Adrenal gland (tissue), 12 donors: ENCODE results near the gene HAPLN3. TPM values are rescaled to one million over a fixed set of nuclear protein-coding genes. Genes with fewer than 3 reads are reported as not detected.

Experiments
- DNase-seq, 7 donors: peaks; one replicate each; pipeline ENCODE4 v3.0.0-alpha.2; 2019 to 2020
- H3K27ac ChIP-seq, 5 donors: fragments of 200-600 bp; sonication (generic) in 4 of 5; 1 replicate in 3 of 5; 2 replicates in 2 of 5; pipeline versions ENCODE4 v1.5.1 to v1.8.0; 2016 to 2020; ENCODE audit warnings: mild to moderate bottlenecking in 1 of 5
- H3K27me3 ChIP-seq: fragments of 200-600 bp; 2 replicates; pipeline ENCODE4 v1.8.0; 2021
- H3K36me3 ChIP-seq, 2 donors: fragments of 200-600 bp; replicated peaks in 1 of 2; 1 replicate in 1 of 2; 2 replicates in 1 of 2; pipeline versions ENCODE4 v1.5.1 to v1.8.0; 2018 to 2022
- H3K4me1 ChIP-seq, 2 donors: fragments of 200-600 bp; replicated peaks in 1 of 2; 1 replicate in 1 of 2; 2 replicates in 1 of 2; pipeline versions ENCODE4 v1.5.1 to v1.8.0; 2018 to 2021
- H3K4me3 ChIP-seq, 4 donors: fragments of 200-600 bp; sonication (generic) in 3 of 4; one replicate each; pipeline ENCODE4 v1.5.1; 2016 to 2018
- H3K9me3 ChIP-seq, 3 donors: fragments of 200-600 bp; sonication (generic) in 1 of 3; replicated peaks in 1 of 3; 1 replicate in 2 of 3; 2 replicates in 1 of 3; pipeline versions ENCODE4 v1.5.1 to v1.8.0; 2016 to 2021
- POLR2A ChIP-seq, 2 donors: fragments of 450-650 bp; IDR thresholded peaks; one replicate each; pipeline ENCODE4 v1.6.1; 2017; ENCODE audit warnings: antibody characterized with exemption in 2 of 2, mild to moderate bottlenecking in 2 of 2, moderate library complexity in 1 of 2
- WGBS, 4 donors: extraction: QIAGEN DNeasy Blood & Tissue Kit in 2 of 4; methylation state at CpG; one replicate each; pipeline versions ENCODE4 v1.1.5 to v1.1.7; 2013 to 2017; 5-methylcytosine and 5-hydroxymethylcytosine counted together
- intact Hi-C, 2 donors: fragments of 100-400 bp; cut with DNase I; formaldehyde crosslinking; loops; one replicate each; pipeline versions ENCODE4 v1.14.1 to v1.15.0; 2022 to 2023
- polyA plus RNA-seq, 3 donors: library from polyadenylated mRNA; stranded (reverse); fragments of 200-250 nt in 2 of 3; fragments of 350-450 nt in 1 of 3; fragmentation: Illumina TruSeq in 1 of 3; extraction: RNeasy Lipid Tissue Mini Kit (QIAGEN cat#74804) in 1 of 3; gene quantifications; one replicate each; pipeline ENCODE4 v1.2.3, GENCODE V29; 2013 to 2014
- total RNA-seq, 9 donors: library from RNA; depleted of rRNA in 4 of 9; stranded (reverse); fragments of >200 nt in 4 of 9; fragments of 120-200 nt in 1 of 9; fragmentation: NEBNext Ultra II Directional in 1 of 9; extraction: Animal tissue kit (Norgen Biotek cat#: 25700) in 1 of 9; gene quantifications; one replicate each; pipeline versions ENCODE4 v1.1.0 to v1.2.4, GENCODE V29; 2013 to 2023
- TF ChIP-seq, protein P1 (sequence below), 6 experiments: fragments of 450-650 bp in 4 of 6; fragments of 200-600 bp in 2 of 6; sonication (generic) in 1 of 6; IDR thresholded peaks; 1 replicate in 5 of 6; 2 replicates in 1 of 6; pipeline versions ENCODE4 v1.5.1 to v1.8.0; 2016 to 2021; ENCODE audit warnings: antibody characterized with exemption in 6 of 6, mild to moderate bottlenecking in 2 of 6, moderate library complexity in 1 of 6
- donor health status: healthy with polysubstance abuse.
- donor health status: Bipolar disorder and iron deficiency.
- donor health status: DM: yes; HTN: yes; CAD: no.
- donor health status: DM: no; HTN: no; CAD: no.
- donor health status: DM: no; HTN: no; CAD: no.
- donor health status: DM: yes; HTN: yes; CAD: no.

Gene HAPLN3
- total and polyA plus RNA-seq, 12 donors, result 0.55 to 7.6 (median 3.7) TPM

DNA sequence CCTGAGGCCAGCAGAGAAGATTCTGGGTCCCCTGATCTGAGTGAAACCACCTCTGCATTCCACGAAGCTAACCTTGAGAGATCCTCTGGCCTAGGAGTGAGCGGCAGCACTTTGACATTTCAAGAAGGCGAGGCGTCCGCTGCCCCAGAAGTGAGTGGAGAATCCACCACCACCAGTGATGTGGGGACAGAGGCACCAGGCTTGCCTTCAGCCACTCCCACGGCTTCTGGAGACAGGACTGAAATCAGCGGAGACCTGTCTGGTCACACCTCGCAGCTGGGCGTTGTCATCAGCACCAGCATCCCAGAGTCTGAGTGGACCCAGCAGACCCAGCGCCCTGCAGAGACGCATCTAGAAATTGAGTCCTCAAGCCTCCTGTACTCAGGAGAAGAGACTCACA is 36.4 kb downstream of the HAPLN3 start:
- no peaks in the 10 kb centered on the region for H3K9me3 ChIP-seq
- H3K4me1 ChIP-seq, result no peaks in the 10 kb centered on the region
- intact Hi-C loops, result no loop called here
- no peaks in the 10 kb centered on the region for H3K36me3 ChIP-seq
- no peaks in the 10 kb centered on the region for H3K27me3 ChIP-seq
- DNase-seq, result no peak
- WGBS, 4 donors, result 85 to 90% (median 88%) methylated on average over 11 of the region's 11 CpGs
- no peak overlapping the region for H3K27ac ChIP-seq
- no peak overlapping the region for H3K4me3 ChIP-seq
- no peak for TF ChIP-seq POLR2A (IDR thresholded peaks at IDR 0.05)

DNA sequence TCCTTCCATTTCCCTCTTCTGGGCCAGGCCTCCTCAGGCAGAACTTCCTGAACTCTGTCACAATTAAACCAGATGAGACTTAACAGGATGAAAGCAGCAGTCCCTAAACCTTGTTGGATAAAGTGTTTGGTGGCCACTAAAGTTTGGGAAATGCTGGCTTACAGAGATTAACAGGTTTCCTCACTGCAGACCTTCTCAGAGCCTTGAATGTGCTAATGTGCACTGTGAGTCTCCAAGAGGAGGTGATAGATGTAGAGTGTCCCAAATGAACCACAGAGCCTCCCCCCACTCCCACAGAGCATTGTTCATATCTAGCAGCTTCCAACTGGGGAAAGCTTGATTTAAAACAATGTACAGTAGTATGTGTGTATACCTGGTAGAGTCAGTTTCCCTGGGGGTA is 42.9 kb downstream of the HAPLN3 start:
- Histone ChIP-seq H3K4me1 (no peaks in the 10 kb centered on the region), H3K27me3 (peaks cover 11% of the 10 kb centered on the region), H3K4me3 (no peak overlapping the region), H3K36me3 (no peaks in the 10 kb centered on the region), H3K9me3 (no peaks in the 10 kb centered on the region), H3K27ac (no peak overlapping the region)
- intact Hi-C loops, result no loop called here
- no peak for TF ChIP-seq POLR2A (IDR thresholded peaks at IDR 0.05)
- TF ChIP-seq, protein P1, sequence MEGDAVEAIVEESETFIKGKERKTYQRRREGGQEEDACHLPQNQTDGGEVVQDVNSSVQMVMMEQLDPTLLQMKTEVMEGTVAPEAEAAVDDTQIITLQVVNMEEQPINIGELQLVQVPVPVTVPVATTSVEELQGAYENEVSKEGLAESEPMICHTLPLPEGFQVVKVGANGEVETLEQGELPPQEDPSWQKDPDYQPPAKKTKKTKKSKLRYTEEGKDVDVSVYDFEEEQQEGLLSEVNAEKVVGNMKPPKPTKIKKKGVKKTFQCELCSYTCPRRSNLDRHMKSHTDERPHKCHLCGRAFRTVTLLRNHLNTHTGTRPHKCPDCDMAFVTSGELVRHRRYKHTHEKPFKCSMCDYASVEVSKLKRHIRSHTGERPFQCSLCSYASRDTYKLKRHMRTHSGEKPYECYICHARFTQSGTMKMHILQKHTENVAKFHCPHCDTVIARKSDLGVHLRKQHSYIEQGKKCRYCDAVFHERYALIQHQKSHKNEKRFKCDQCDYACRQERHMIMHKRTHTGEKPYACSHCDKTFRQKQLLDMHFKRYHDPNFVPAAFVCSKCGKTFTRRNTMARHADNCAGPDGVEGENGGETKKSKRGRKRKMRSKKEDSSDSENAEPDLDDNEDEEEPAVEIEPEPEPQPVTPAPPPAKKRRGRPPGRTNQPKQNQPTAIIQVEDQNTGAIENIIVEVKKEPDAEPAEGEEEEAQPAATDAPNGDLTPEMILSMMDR (IDR thresholded peaks at IDR 0.05), result no peak
- DNase-seq, result no peak

DNA sequence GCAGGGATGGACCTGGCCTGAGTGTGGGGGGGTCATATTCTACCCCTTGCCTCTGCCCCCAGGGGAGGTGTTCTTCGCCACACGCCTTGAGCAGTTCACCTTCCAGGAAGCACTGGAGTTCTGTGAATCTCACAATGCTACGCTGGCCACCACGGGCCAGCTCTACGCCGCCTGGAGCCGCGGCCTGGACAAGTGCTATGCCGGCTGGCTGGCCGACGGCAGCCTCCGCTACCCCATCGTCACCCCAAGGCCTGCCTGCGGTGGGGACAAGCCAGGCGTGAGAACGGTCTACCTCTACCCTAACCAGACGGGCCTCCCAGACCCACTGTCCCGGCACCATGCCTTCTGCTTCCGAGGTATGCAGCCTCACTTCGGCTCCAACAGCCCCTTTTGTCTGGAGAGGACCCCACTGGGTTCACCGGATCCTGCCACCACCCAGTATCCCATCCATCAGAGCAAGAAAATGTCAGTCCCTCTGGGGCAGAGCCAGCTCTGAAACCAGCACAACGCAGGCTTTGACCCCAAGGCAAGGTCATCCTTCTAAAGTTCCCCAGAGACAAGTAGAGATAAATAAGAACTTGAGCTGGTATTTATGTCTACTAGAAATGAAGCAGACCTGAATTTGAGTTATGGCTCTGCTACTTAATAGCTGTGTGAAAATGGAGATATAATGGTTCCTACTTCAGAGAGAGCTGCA is 45.8 kb downstream of the HAPLN3 start:
- TF ChIP-seq, protein P1 (IDR thresholded peaks at IDR 0.05), result no peak
- no peak for TF ChIP-seq POLR2A (IDR thresholded peaks at IDR 0.05)
- no peak overlapping the region for H3K27ac ChIP-seq
- no peaks in the 10 kb centered on the region for H3K9me3 ChIP-seq
- peaks cover 11% of the 10 kb centered on the region for H3K27me3 ChIP-seq
- no peaks in the 10 kb centered on the region for H3K4me1 ChIP-seq
- intact Hi-C loops, result no loop called here
- 74 to 79% (median 74%) methylated on average over 10 to 22 of the region's 22 CpGs for WGBS, 4 donors
- H3K4me3 ChIP-seq, result no peak overlapping the region
- peak in 2 of 7 donors; percentile 12 to 21 for DNase-seq
- no peaks in the 10 kb centered on the region for H3K36me3 ChIP-seq

DNA sequence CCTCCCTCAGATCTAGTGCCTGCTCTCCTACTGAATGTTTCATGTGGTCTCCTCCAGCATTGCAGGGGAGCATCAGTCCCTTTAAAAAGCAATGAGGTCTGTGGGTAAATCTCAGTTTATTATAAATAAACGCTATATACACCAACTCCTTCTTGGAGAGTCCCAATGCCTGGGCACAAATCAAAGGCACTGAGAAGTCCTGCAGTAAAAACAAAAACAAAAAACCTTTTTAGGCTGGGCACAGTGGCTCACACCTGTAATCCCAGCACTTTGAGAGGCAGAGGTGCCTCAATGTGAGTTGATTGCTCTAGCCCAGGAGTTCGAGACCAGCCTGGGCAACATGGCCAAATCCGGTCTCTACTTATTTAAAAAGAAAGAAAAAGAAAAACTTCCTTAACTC is 47.1 kb downstream of the HAPLN3 start:
- H3K36me3 ChIP-seq, result no peaks in the 10 kb centered on the region
- no peak overlapping the region for H3K27ac ChIP-seq
- 77 to 92% (median 87%) methylated on average over 3 of the region's 3 CpGs for WGBS, 4 donors
- H3K4me3 ChIP-seq, result no peak overlapping the region
- H3K9me3 ChIP-seq, result no peaks in the 10 kb centered on the region
- intact Hi-C loops, result no loop called here
- H3K27me3 ChIP-seq, result peaks cover 11% of the 10 kb centered on the region
- TF ChIP-seq, protein P1 (IDR thresholded peaks at IDR 0.05), result no peak
- TF ChIP-seq POLR2A (IDR thresholded peaks at IDR 0.05), result no peak
- H3K4me1 ChIP-seq, result no peaks in the 10 kb centered on the region
- no peak for DNase-seq

DNA sequence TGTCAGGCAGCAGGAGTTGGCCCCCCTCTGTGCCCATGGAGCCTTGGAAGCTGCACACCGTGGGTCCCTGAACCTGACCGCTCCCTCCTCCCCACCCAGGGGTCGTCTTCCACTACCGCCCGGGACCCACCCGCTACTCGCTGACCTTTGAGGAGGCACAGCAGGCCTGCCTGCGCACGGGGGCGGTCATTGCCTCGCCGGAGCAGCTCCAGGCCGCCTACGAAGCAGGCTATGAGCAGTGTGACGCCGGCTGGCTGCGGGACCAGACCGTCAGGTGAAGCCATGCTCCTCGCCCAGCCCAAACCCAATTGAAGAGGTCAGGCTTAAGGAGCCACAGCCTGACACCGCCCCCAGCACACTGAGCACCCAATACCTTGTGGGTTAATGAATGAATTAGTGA is 48.2 kb downstream of the HAPLN3 start:
- Histone ChIP-seq H3K4me1 (no peaks in the 10 kb centered on the region), H3K27me3 (peaks cover 3% of the 10 kb centered on the region), H3K36me3 (no peaks in the 10 kb centered on the region), H3K27ac (no peak overlapping the region), H3K4me3 (no peak overlapping the region), H3K9me3 (no peaks in the 10 kb centered on the region)
- 88 to 100% (median 96%) methylated on average over 1 to 20 of the region's 20 CpGs for WGBS, 4 donors
- TF ChIP-seq, protein P1 (IDR thresholded peaks at IDR 0.05), result no peak
- no peak for DNase-seq
- intact Hi-C loops, result no loop called here
